Tibial artery (tissue), 4 donors: Measurements from ENCODE around the gene ITGAX.
"Not testable (repeated sequence)": the region's sequence is repeated elsewhere in the genome, so short reads cannot be mapped to it uniquely, and the experiment has no call there.

Experiments used
- DNase-seq, 2 donors: peaks; one replicate each; pipeline ENCODE4 v3.0.0-alpha.2; 2019
- H3K27ac ChIP-seq, 2 donors: fragments of 200-600 bp; sonication (generic) in 1 of 2; 1 replicate in 1 of 2; 2 replicates in 1 of 2; pipeline ENCODE4 v1.5.1; 2018 to 2019; ENCODE audit warnings: mild to moderate bottlenecking in 1 of 2
- H3K27me3 ChIP-seq, 2 donors: fragments of 200-600 bp; sonication (generic) in 1 of 2; one replicate each; pipeline versions ENCODE4 v1.5.1 to v1.6.0; 2016 to 2019
- H3K36me3 ChIP-seq, 3 donors: fragments of 200-600 bp; sonication (generic) in 2 of 3; one replicate each; pipeline ENCODE4 v1.5.1; 2016 to 2019; ENCODE audit warnings: mild to moderate bottlenecking in 2 of 3
- H3K4me1 ChIP-seq, 4 donors: fragments of 200-600 bp; sonication (generic) in 2 of 4; 1 replicate in 3 of 4; 2 replicates in 1 of 4; pipeline ENCODE4 v1.5.1; 2016 to 2019
- H3K4me3 ChIP-seq, 2 donors: fragments of 200-600 bp; sonication (generic) in 1 of 2; 1 replicate in 1 of 2; 2 replicates in 1 of 2; pipeline ENCODE4 v1.5.1; 2018 to 2019; ENCODE audit warnings: mild to moderate bottlenecking in 2 of 2
- H3K9me3 ChIP-seq, 3 donors: fragments of 200-600 bp; sonication (generic) in 1 of 3; one replicate each; pipeline ENCODE4 v1.5.1; 2016 to 2019
- intact Hi-C: fragments of 100-400 bp; cut with DNase I; formaldehyde crosslinking; loops from one replicate; pipeline ENCODE4 v1.15.0; 2023; ENCODE audit warnings: low total_unique reads
- TF ChIP-seq, protein P1 (sequence below), 2 experiments: fragments of 200-600 bp in 1 of 2; fragments of 450-650 bp in 1 of 2; IDR thresholded peaks; one replicate each; pipeline ENCODE4 v1.5.1; 2017 to 2019; ENCODE audit warnings: antibody characterized with exemption in 2 of 2, mild to moderate bottlenecking in 1 of 2, moderate library complexity in 1 of 2

Gene ITGAX

DNA sequence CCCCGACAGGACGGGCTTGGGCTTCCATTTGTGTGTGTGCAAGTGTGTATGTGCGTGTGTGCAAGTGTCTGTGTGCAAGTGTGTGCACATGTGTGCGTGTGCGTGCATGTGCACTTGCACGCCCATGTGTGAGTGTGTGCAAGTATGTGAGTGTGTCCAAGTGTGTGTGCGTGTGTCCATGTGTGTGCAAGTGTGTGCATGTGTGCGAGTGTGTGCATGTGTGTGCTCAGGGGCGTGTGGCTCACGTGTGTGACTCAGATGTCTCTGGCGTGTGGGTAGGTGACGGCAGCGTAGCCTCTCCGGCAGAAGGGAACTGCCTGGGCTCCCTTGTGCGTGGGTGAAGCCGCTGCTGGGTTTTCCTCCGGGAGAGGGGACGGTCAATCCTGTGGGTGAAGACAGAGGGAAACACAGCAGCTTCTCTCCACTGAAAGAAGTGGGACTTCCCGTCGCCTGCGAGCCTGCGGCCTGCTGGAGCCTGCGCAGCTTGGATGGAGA is 23.1 kb upstream of the ITGAX start:
- intact Hi-C loops, result no loop called here
- H3K27ac ChIP-seq, result no peak overlapping the region
- no peaks in the 10 kb centered on the region for H3K36me3 ChIP-seq
- no peak for DNase-seq
- no peaks in the 10 kb centered on the region for H3K9me3 ChIP-seq
- H3K27me3 ChIP-seq, result peaks cover 0 to 61% of the 10 kb centered on the region in 2 donors
- H3K4me3 ChIP-seq, result no peak overlapping the region
- H3K4me1 ChIP-seq, result peaks cover 0 to 11% (median 3%) of the 10 kb centered on the region in 4 donors
- TF ChIP-seq, protein P1, sequence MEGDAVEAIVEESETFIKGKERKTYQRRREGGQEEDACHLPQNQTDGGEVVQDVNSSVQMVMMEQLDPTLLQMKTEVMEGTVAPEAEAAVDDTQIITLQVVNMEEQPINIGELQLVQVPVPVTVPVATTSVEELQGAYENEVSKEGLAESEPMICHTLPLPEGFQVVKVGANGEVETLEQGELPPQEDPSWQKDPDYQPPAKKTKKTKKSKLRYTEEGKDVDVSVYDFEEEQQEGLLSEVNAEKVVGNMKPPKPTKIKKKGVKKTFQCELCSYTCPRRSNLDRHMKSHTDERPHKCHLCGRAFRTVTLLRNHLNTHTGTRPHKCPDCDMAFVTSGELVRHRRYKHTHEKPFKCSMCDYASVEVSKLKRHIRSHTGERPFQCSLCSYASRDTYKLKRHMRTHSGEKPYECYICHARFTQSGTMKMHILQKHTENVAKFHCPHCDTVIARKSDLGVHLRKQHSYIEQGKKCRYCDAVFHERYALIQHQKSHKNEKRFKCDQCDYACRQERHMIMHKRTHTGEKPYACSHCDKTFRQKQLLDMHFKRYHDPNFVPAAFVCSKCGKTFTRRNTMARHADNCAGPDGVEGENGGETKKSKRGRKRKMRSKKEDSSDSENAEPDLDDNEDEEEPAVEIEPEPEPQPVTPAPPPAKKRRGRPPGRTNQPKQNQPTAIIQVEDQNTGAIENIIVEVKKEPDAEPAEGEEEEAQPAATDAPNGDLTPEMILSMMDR (IDR thresholded peaks at IDR 0.05), result no peak

DNA sequence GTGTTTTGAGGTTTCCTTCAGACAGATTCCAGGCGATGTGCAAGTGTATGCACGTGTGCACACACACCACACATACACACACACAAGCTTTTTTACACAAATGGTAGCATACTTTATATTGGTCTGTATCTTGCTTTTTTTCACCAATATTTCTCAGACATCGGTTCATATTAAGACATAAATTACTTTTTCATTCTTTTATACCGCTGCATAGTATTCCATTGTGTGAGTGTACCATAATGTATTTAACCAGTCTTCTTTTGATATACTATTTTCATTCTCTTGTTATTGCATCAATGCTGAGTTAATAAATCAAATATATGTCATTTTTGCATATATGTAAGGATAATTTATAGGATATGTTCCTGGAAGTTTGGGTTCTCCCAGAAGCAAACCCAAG is 22.4 kb upstream of the ITGAX start:
- intact Hi-C loops, result no loop called here
- no peak for DNase-seq
- H3K4me3 ChIP-seq, result no peak overlapping the region
- TF ChIP-seq, protein P1 (IDR thresholded peaks at IDR 0.05), result no peak
- peaks cover 0 to 67% of the 10 kb centered on the region in 2 donors for H3K27me3 ChIP-seq
- no peaks in the 10 kb centered on the region for H3K36me3 ChIP-seq
- peaks cover 0 to 11% (median 3%) of the 10 kb centered on the region in 4 donors for H3K4me1 ChIP-seq
- no peaks in the 10 kb centered on the region for H3K9me3 ChIP-seq
- H3K27ac ChIP-seq, result no peak overlapping the region

DNA sequence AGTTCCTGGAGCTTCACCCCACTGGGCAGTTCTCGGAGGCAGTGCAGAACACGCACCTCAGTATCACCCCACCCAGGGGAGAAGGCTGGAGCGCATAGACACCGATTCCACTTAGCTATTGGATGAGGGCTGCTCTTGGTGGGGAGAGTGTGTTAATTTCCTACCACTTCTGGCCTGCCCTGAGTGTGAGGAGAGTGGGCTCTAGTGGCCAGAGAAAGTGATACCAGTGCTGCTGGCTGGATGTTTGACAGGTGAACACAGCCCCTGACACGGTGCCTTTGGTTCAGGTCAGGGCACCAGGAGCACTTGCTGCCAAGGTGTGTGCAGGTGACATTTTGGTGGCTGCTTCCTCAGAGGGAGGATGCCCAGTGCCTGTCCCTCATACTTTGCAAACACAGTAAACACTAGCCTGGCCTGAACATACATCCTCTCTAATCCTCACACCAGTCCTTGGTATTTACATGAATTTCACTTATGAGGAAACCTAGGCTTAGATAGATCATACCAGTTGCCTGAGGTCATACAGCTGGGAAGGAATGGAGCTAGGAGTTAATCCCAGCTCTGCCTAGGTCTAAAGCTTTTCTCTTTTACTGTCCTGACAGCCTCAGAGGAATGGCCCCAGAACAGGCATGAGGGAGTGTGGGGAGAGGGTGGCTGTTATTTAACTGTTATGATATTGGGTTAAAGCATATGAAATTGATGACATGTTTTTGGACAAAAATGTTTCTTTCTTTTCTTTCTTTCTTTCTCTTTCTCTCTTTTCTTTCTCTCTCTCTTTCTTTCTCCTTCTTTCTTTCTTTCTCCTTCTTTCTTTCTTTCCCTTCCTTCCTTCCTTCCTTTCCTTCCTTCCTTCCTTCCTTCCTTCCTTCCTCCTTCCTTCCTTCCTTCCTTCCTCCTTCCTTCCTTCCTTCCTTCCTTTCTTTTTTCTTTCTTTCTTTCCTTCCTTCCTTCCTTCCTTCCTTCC is 21.0 kb upstream of the ITGAX start:
- TF ChIP-seq, protein P1 (IDR thresholded peaks at IDR 0.05), result no peak
- intact Hi-C loops, result no loop called here
- no peak for DNase-seq

DNA sequence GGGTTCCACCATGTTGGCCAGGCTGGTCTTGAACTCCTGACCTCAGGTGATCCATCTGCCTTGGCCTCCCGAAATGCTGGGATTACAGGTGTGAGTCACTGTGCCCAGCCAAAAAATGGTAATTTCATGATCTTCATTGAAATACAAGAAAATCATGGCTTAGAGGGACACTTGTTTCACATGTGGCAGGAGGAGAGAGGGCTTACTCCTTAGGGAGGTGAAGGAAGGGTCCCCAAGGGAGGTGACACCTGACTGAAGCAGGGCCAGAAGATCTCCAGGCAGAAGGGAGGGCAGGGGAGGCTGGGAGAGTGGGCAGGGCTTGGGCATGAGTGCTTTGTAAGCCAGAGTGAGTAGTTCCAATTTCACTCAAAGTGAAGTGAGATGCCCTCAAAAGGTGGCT is 20.0 kb upstream of the ITGAX start:
- Histone ChIP-seq H3K27ac (no peak overlapping the region), H3K4me3 (no peak overlapping the region), H3K4me1 (peaks cover 0 to 11% (median 3%) of the 10 kb centered on the region in 4 donors), H3K36me3 (no peaks in the 10 kb centered on the region), H3K9me3 (no peaks in the 10 kb centered on the region), H3K27me3 (peaks cover 0 to 56% of the 10 kb centered on the region in 2 donors)
- intact Hi-C loops, result no loop called here
- DNase-seq, result no peak
- TF ChIP-seq, protein P1 (IDR thresholded peaks at IDR 0.05), result no peak

More for the DNA sequence above, 21.0 kb upstream of the ITGAX start:
- Histone ChIP-seq H3K36me3 (no peaks in the 10 kb centered on the region), H3K27me3 (peaks cover 0 to 66% of the 10 kb centered on the region in 2 donors), H3K4me1 (peaks cover 0 to 11% (median 3%) of the 10 kb centered on the region in 4 donors), H3K27ac (no peak overlapping the region), H3K9me3 (no peaks in the 10 kb centered on the region), H3K4me3 (no peak overlapping the region)

DNA sequence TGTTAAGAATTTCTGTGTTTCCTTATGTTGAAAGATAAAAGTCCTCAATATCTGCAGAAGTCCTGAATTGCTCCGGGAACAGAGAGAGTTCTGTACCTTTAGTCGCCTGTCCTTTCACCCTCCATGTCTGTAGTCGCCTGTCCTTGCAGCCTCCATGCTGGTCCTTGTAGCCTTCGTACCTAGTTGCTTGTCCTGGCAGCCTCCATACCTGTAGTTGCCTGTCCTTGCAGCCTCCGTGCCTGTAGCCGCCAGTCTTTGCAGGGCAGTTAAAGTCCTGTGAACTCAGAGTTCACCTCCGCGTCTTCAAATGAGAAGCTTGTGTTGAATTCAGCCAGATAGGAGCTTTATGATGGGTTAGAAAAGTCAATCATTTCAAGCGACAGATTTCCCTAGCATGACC is 19.5 kb upstream of the ITGAX start:
- TF ChIP-seq, protein P1 (IDR thresholded peaks at IDR 0.05), result no peak
- H3K36me3 ChIP-seq, result no peaks in the 10 kb centered on the region
- no peak overlapping the region for H3K4me3 ChIP-seq
- intact Hi-C loops, result no loop called here
- H3K4me1 ChIP-seq, result peaks cover 0 to 11% (median 3%) of the 10 kb centered on the region in 4 donors
- no peak overlapping the region for H3K27ac ChIP-seq
- peaks cover 0 to 52% of the 10 kb centered on the region in 2 donors for H3K27me3 ChIP-seq
- DNase-seq, result peak in 1 of 2 donors; percentile 35
- no peaks in the 10 kb centered on the region for H3K9me3 ChIP-seq

DNA sequence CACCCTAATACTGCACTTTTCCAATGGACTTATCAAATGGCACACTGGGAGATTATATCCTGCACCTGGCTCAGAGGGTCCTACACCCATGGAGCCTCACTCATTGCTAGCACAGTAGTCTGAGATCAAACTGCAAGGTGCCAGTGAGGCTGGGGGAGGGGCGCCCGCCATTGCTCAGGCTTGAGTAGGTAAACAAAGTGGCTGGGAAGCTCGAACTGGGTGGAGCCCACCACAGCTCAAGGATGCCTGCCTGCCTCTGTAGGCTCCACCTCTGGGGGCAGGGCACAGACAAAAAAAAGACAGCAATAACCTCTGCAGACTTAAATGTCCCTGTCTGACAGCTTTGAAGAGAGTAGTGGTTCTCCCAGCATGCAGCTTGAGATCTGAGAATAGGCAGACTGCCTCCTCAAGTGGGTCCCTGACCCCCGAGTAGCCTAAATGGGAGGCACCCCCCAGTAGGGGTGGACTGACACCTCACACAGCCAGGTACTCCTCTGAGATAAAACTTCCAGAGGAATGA is 16.8 kb upstream of the ITGAX start:
- H3K4me1 ChIP-seq, H3K36me3 ChIP-seq, H3K9me3 ChIP-seq, H3K27ac ChIP-seq, H3K4me3 ChIP-seq, intact Hi-C loops: not testable (repeated sequence)
- H3K27me3 ChIP-seq, result peaks cover 0 to 27% of the 10 kb centered on the region in 2 donors
- DNase-seq, result peak in 1 of 2 donors; percentile 29
